NCI-H446 (cell line): ENCODE results near the gene SLC1A7.
A peak's percentile ranks its signal among the peaks of the same experiment; 100 is the strongest.

ENCODE experiments used
- DNase-seq, 2 experiments: peaks; one replicate each; lab custom pipeline; 2025; lab: John Stamatoyannopoulos, UW

The SLC1A7 gene

DNA sequence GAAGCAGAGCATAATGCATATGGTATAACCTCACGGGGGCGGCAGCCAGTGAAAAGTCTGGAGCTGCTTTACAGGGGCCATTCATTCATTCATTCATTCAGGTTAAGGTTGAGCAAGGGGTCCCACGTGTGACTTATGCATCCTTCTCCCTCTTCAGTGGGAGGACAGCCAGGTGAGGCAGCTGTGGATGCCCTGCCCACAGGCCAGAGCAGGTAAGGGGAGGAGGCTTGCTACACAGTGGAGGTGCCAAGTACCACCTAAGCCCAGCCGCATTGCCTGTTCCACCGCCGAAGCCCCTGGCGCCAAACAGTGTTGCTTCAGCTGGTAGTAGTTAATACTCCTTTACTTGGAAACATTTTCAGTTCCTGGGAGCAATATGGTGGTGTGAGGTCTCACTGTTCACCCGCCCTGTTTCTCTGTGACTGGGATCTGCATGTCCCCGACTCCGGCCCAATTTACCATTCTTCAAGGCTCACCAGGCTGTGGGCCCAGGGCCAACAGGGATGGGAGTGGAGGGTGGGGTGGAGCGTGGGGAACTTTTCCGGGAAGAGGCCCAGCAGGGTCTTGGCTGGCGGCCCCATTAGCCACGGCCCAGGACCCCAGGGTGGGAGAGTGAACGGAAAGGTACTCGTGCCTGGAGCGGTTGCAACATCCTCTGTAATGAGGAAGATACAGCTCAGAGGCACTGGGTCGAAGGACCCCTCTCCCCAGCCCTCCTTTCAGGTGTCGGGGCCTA lies 81.1 kb downstream of the SLC1A7 start:
- no peak for DNase-seq

- DNase-seq: no peak
Observed at GRCh38 chr1:53060579-53060978, 81.9 kb downstream of the SLC1A7 start.

GRCh38 chr1:53057127-53057526 lies 85.3 kb downstream of the SLC1A7 start:
- DNase-seq: peak; percentile 79 to 91

GRCh38 chr1:53051676-53052075 lies 90.8 kb downstream of the SLC1A7 start:
- no peak for DNase-seq

DNA sequence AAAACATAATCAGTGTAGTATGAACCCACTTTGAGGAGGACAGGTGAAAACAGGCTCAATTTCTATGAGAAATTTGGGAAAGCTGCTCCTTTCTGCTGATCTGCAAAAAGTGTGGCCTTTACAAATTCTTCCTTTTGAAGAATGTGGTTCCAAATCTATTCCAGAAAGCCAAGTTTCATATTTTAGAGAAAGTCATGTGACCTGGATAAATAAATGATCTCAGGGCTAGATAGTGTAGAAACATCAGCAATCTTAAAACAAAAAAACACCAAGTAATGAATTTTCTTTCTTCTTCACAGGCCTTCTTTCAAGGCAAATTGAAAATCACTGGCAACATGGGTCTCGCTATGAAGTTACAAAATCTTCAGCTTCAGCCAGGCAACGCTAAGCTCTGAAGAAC lies 92.1 kb downstream of the SLC1A7 start:
- no peak for DNase-seq

DNA sequence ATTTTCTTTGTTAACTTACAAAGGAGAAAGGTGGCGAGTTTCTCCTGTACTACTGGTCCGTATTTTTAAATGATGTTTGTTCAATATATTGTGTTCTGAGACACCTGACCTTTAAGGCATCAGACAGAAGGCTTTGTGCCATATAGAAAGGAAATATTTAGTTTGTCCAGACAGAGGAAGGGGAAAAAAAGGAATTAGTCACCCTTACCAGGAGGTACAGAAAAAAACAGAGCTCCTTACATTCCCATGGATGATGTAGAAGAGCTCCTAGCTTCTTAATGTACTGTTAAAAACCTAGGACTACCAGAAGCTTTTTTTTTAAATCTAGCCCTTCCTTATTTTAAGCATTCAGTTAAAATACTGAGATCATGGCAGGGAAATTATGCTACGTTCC lies 92.9 kb downstream of the SLC1A7 start:
- DNase-seq: no peak

DNA sequence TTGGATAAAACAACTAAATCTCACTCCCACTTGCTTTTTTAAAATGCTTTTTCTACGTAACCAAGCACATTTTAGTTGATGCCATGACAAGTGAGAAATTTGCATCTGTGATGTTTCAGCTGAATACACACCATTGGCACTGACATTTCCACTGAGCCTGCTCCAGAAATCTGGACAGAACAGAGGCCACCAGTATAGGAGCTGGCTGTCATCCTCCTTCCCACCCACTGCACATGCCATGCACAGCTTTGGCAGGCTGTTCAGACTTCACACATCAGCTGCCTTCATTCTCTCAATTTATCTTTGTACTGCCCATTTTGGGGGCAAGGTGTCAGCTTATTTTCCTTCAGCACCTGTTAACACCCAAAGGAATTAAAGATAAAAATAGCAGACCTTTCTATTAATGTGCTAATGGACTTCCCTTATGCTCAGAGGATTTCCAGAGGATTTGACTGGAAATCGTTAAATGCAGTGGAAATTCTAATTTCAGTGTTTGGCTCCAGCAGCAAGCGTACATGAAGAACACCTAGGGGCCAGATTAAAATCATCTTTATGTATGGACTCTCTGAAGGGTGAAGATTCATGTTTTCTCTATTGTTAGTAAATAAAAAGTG lies 93.4 kb downstream of the SLC1A7 start:
- peak; percentile 42 to 74 for DNase-seq

DNA sequence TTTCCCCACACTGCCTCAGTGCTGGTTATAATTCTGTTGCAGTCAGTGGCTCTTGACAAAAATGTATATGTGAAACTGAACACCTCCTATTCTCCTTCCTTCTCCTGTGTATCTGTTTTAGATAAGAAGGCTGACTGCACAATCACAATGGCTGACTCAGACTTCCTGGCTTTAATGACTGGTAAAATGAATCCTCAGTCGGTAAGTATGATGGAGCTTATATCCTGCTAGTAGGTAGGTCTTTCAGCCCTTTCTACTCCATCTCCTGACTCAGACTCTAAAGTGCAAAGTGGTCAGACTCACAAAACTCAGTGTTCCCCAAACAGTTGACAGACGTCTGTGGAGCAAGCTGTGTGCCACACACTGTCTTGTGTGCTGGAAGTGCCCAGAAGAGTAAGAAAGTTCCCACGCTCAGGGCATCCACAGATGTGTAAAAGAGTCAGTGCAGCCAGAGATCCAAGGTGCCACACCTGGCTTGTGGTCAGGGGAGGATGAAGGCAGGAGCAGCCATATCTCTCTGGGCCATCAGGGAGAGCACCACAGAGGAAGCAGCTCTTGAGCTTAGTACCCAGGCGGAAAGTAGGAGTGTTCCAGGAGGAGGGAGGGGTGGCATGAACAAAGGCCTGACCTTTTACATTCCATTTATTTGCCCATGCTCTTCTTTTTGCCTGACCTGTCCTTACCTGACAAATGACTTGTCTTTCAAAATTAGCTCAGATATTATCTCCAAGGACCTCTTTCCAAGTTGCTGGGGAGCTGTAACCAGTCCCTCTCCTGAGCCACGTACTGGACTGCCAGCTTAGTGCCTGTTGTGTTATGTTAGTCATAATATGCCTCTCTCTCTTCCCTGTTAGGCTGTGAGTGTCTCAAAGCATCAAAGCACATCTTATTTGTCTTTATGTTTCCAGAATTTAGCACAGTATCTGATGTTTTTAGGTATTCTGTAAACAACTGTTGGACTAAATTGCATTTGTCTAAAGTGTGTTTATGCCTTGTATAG lies 94.4 kb downstream of the SLC1A7 start:
- DNase-seq: peak in 1 of 2 experiments; percentile 19

GRCh38 chr1:53046930-53047329 lies 95.5 kb downstream of the SLC1A7 start:
- peak in 1 of 2 experiments; percentile 67 for DNase-seq

DNA sequence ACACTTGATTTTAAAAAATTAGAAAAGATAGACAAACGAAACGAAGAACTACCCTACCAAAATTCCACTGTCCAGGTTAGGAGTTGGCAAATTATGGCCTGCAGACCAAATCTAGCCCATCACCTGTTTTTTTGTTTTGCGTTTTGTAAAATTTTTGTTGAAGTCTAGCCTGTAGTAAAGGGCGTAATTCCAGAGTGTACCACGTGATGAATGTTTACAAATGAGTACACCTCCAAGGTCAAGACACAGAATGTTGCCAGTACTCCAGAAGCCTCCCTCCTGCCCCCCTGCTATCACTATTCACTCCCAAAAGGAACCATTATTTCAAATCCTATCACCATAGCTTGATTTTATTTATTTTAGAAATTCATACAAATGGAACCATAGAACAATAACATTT lies 97.5 kb downstream of the SLC1A7 start:
- DNase-seq: no peak

- no peak for DNase-seq
Observed at GRCh38 chr1:53043271-53043670, 99.2 kb downstream of the SLC1A7 start.

DNA sequence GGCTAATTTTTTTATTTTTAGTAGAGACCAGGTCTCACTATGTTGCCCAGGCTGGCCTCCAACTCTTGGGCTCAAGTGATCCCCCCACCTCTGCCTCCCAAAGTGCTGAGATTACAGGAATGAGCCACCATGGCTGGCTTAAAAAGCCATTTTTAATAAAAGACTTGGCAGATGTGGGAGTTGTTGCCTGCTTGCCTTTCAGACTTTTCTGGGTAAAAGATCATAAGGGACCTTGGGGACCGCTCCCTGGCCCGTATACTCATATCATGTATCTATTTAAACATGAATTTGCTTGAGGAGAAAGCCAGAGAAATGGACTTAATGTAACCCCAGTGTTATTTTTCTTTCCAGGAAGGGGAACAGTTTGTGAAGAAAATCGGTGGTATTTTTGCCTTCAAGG lies 103.9 kb downstream of the SLC1A7 start:
- no peak for DNase-seq
